HUES64 (cell line): ENCODE measurements around the gene CHN2.

ENCODE experiments used
- H3K27ac ChIP-seq: 2 replicates; pipeline ENCODE4 v1.7.0; 2013; ENCODE audit warnings: low read depth, low read length, inconsistent platforms
- H3K27me3 ChIP-seq: 2 replicates; pipeline ENCODE4 v1.6.1; 2013; ENCODE audit warnings: mild to moderate bottlenecking, low read length; ENCODE audit not compliant: insufficient read depth
- H3K36me3 ChIP-seq: 2 replicates; pipeline ENCODE4 v1.6.1; 2013; ENCODE audit warnings: mild to moderate bottlenecking, low read length; ENCODE audit not compliant: insufficient read depth
- H3K4me1 ChIP-seq: 2 replicates; pipeline ENCODE4 v1.6.1; 2013; ENCODE audit warnings: mild to moderate bottlenecking, low read length, moderate library complexity; ENCODE audit not compliant: insufficient read depth
- H3K4me3 ChIP-seq: 2 replicates; pipeline ENCODE4 v1.5.1; 2013; ENCODE audit warnings: mild to moderate bottlenecking, low read length, moderate library complexity
- H3K9ac ChIP-seq: 2 replicates; pipeline ENCODE4 v1.6.1; 2013; ENCODE audit warnings: mild to moderate bottlenecking, low read depth, low read length
- H3K9me3 ChIP-seq: 2 replicates; pipeline ENCODE4 v1.6.1; 2013; ENCODE audit warnings: low read depth, low read length; ENCODE audit not compliant: insufficient read depth
- WGBS: fragments of 150-250, 120-280 bp; methylation state at CpG from one replicate; pipeline ENCODE4 v1.1.7; 2013; ENCODE audit warnings: missing lambda C conversion rate; 5-methylcytosine and 5-hydroxymethylcytosine counted together

CHN2 gene

DNA sequence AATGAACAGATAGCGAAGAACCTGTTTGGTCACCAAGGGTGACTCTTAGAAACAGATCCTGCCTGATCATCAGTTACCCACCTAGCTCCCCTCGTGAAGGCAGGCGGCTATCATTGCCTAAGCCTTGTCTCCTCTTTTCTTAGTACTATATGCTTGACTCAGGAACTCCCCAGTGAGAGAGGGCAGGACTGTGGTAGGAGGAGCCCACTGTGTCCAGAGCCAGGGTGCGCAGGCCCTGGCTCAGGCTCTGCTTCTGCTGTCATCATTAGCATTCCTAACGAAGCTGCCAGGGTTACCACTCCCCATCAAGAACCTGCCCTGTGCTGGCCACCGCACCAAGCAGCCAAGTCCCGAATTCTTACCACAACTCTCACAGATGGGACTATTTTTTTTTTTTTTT lies 160.8 kb downstream of the CHN2 start:
- 80% methylated on average over 7 of the region's 7 CpGs for WGBS
- peaks cover 4% of the 10 kb centered on the region; the same call in 1 of the 2 replicates for H3K4me1 ChIP-seq
- H3K27me3 ChIP-seq, result no peaks in the 10 kb centered on the region
- no peaks in the 10 kb centered on the region for H3K36me3 ChIP-seq
- no peaks in the 10 kb centered on the region for H3K9me3 ChIP-seq
- H3K27ac ChIP-seq, result no peak overlapping the region
- H3K4me3 ChIP-seq, result no peak overlapping the region
- no peak overlapping the region for H3K9ac ChIP-seq

DNA sequence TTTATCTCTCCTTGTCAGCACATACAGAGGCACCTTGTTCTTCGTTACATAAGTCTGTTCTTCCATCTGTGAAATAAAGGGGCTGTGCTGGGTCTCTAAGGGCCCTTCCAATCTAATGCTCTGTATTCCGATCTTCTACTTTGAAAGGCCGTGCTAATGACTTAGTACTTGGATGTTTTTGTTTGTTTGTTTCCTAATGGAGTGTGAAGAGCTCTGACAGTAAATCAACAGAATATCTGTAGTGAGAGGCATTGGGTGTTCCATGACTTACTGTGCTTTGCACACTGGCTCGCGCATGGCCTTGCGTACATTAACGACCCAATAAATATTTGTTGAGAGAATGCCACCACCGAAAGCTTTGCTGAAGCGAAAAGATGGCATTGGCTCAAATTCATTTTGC lies 162.1 kb downstream of the CHN2 start:
- no peaks in the 10 kb centered on the region for H3K36me3 ChIP-seq
- WGBS, result 90% methylated on average over 9 of the region's 9 CpGs
- H3K4me3 ChIP-seq, result no peak overlapping the region
- H3K9ac ChIP-seq, result no peak overlapping the region
- H3K9me3 ChIP-seq, result no peaks in the 10 kb centered on the region
- no peaks in the 10 kb centered on the region for H3K27me3 ChIP-seq
- H3K4me1 ChIP-seq, result peaks cover 4% of the 10 kb centered on the region; the same call in 1 of the 2 replicates
- no peak overlapping the region for H3K27ac ChIP-seq

DNA sequence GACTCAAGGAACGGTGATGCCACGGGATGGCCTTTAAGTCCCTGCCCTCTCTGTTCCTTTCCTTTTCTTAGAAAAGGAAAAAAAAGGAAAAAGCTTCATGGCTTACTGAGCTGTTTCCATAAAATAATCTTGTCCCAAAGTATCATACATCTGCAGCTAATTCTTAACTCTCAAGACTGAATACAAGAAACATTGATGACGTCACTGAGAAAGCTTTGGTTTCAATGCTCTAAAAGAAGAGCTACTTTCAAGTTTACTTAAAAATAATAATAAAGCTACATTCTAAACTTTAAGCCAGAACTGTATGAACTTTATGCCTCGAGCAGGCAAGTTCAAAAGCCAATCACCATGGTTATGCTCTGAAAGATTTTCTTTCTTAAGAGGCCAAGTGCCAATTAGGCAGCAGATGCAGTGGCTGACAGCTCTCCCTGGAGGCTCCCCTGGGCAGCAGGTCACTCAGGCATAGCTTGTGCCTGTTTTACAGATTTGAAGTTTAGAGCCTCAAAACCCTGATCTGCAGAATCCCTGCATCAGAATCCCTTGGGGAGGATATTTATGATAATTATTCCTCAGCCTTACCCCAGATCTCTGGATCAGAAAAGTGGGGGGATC lies 165.0 kb downstream of the CHN2 start:
- Histone ChIP-seq H3K4me1 (peaks cover 11% of the 10 kb centered on the region; the same call in 1 of the 2 replicates), H3K9ac (no peak overlapping the region), H3K27me3 (no peaks in the 10 kb centered on the region), H3K4me3 (no peak overlapping the region), H3K27ac (no peak overlapping the region), H3K9me3 (no peaks in the 10 kb centered on the region), H3K36me3 (no peaks in the 10 kb centered on the region)
- over 99% methylated on average over 4 of the region's 4 CpGs for WGBS

DNA sequence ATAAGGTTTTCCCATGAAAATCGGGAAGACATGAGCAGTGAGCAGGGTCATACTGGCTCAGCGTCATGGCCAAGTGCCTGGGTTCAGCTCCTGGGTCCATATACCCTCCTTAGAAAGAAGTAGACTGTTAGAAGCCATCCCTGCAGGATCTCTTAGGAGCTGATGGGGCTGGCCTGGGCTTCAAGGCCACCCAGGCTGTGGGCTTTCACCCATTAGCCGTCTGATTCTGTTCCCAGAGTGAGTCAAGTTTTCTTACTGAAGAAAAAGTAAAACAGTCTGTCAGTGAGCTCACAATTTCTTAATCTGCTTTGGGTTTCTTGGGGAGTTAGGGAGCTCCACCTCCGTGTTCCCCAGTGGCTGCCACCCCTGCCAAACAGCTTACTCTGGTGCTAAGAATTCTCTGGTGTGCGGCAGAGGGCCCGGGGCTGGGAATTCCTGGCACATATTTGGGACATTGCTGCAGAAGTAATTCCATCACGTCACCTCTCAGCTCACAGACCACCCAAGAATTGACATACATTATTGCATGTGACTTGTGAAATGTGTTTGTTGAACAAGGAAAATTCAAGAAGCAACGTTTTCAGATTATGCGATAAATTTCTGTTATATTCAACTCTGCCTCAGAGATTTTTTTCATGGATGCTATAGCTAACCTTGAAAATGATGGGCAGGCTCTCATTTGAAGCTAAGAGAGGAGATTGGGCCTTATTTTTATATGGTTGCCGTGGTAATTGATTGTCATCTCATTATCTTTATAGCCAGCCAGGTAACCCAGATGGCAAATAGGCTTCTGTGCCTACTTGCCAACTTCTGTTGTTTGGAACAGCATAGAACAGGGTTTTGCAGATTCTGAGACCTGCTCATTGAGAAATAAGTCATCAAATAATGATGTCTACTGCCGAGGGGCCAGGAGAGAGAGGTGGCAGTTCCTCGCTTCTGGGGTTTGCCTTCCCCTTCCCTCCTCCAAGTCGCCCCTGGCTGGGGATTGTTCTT lies 166.4 kb downstream of the CHN2 start:
- Histone ChIP-seq H3K4me1 (peaks cover 14% of the 10 kb centered on the region; the same call in 1 of the 2 replicates), H3K27ac (no peak overlapping the region), H3K36me3 (no peaks in the 10 kb centered on the region), H3K9me3 (no peaks in the 10 kb centered on the region), H3K27me3 (no peaks in the 10 kb centered on the region), H3K4me3 (no peak overlapping the region), H3K9ac (no peak overlapping the region)
- 90% methylated on average over 10 of the region's 13 CpGs for WGBS

DNA sequence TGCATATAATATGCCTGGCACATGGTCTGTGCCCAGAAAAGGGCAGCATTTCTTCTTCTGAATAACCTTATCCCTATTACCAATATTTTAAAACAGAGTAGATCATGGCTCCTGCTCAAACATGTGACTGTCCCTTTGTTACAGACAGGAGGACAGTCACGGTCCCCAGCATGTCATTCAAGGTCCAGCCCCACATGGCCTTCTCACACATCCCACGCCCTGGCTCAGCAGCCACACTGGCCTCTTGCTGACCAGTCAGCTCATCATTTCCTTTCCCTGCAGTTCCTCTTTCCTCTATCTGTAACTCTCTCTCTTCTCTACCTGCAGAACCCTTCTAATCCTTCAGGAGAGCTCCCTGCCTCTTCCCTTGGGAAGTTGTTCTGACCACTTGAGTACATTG lies 167.8 kb downstream of the CHN2 start:
- Histone ChIP-seq H3K27ac (no peak overlapping the region), H3K9ac (no peak overlapping the region), H3K9me3 (no peaks in the 10 kb centered on the region), H3K27me3 (no peaks in the 10 kb centered on the region), H3K4me1 (peaks cover 10% of the 10 kb centered on the region; the same call in 1 of the 2 replicates), H3K4me3 (no peak overlapping the region), H3K36me3 (no peaks in the 10 kb centered on the region)
- WGBS, result 92% methylated on average over 2 of the region's 2 CpGs

DNA sequence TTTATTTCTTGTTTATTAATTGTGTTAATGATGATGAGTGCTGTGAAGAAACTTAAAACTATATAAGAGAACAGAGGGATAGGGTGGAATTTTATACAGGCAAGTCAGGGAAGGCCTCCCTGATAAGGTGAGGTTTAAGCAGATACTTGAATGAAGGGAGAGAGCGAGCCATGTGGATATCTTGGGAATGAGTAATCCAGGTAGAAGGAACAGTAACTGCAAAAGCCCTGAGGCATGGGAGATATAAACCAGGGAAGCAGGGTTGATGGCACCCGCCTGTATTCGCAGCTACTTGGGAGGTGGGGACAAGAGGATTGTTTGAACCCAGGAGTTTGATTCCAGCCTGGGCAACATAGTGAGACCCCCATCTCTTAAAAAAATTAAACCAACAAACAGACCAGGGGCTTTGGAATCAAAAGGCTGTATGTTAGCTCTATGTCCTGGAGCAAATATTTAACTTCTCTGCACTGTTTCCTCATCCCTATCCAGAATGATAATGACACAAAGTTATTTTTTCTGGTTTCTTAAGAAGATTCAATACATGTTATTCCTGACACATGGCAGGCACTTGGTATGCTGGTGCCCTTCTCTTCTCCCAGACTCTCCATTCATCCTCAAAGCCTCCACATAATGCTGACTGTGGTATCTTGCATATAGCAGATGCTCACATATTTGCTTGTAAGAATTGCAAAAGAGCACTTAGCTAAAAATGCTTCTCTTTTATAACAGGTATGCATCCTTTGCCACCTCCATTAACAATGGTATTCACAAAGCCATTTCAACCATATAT lies 169.3 kb downstream of the CHN2 start:
- Histone ChIP-seq H3K4me3 (no peak overlapping the region), H3K9ac (no peak overlapping the region), H3K27ac (no peak overlapping the region), H3K9me3 (no peaks in the 10 kb centered on the region), H3K4me1 (peaks cover 10% of the 10 kb centered on the region; the same call in 1 of the 2 replicates), H3K27me3 (no peaks in the 10 kb centered on the region), H3K36me3 (no peaks in the 10 kb centered on the region)
- 87% methylated on average over 3 of the region's 3 CpGs for WGBS

DNA sequence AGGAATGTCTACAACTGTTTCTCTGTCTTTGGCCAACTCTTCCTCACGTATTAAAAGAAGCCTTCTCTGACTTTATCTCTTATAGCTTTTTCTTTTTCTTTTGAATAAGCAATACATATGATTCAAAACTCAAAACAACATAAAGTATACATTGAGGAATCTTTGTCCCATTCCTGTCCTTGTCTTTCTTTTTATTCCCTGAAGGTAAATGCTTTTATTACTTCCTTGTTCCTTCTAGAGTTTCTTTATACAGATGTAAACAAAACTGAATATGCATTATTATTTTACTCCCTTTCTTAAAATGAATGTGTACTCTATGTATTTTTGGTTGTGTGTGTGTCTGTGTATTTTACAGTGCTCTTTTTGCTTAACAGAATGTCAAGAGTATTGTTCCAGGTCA lies 170.1 kb downstream of the CHN2 start:
- Histone ChIP-seq H3K4me3 (no peak overlapping the region), H3K36me3 (no peaks in the 10 kb centered on the region), H3K4me1 (peaks cover 10% of the 10 kb centered on the region; the same call in 1 of the 2 replicates), H3K9me3 (no peaks in the 10 kb centered on the region), H3K27me3 (no peaks in the 10 kb centered on the region), H3K9ac (no peak overlapping the region), H3K27ac (no peak overlapping the region)
- WGBS, result 60% methylated on average over 1 of the region's 1 CpG

DNA sequence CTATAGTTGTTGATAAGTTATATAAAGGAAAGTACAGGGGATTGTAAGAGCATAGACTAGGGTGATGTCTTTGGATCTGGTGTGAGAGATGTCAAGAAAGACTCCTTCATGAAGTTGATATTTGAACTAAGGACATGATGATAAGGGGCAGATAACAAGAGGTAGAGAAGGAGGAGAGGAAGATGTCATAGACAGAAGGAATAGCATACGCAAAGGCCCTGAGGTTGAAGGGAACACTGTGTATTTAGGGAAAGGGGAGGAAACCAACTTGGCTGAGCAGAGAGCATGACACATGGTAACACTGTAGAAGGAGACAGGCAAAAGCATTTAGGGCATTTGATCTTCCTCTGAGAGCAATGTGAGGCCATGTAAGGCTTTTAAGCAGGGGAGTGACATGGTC lies 170.8 kb downstream of the CHN2 start:
- no peaks in the 10 kb centered on the region for H3K36me3 ChIP-seq

DNA sequence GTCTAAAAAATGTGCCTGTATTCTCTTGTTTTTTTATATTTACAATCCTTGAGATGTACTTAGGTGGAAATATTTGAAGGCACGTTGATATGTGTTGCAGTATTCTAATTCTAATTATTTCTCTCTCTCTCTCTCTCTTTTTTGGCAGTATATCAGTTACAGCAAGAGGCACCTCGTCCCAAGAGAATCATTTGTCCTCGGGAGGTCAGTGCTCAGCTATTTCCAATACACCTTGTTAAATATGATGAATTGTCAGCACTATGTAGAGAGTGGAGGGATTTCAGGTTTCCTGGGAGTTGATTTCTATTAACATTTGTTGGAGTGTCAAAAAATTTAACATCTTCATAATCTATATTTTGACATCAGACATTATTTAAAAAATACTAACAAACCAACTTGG lies 173.2 kb downstream of the CHN2 start:
- H3K4me1 ChIP-seq, result peaks cover 10% of the 10 kb centered on the region; the same call in 1 of the 2 replicates
- WGBS, result 86% methylated on average over 2 of the region's 3 CpGs
- H3K4me3 ChIP-seq, result no peak overlapping the region
- no peaks in the 10 kb centered on the region for H3K36me3 ChIP-seq
- H3K27ac ChIP-seq, result no peak overlapping the region
- no peak overlapping the region for H3K9ac ChIP-seq
- no peaks in the 10 kb centered on the region for H3K27me3 ChIP-seq
- H3K9me3 ChIP-seq, result no peaks in the 10 kb centered on the region

More for the DNA sequence above, 170.8 kb downstream of the CHN2 start:
- H3K9ac ChIP-seq, result no peak overlapping the region
- H3K4me3 ChIP-seq, result no peak overlapping the region
- 97% methylated on average over 1 of the region's 1 CpG for WGBS
- H3K4me1 ChIP-seq, result peaks cover 10% of the 10 kb centered on the region; the same call in 1 of the 2 replicates
- H3K9me3 ChIP-seq, result no peaks in the 10 kb centered on the region
- no peaks in the 10 kb centered on the region for H3K27me3 ChIP-seq
- H3K27ac ChIP-seq, result no peak overlapping the region

DNA sequence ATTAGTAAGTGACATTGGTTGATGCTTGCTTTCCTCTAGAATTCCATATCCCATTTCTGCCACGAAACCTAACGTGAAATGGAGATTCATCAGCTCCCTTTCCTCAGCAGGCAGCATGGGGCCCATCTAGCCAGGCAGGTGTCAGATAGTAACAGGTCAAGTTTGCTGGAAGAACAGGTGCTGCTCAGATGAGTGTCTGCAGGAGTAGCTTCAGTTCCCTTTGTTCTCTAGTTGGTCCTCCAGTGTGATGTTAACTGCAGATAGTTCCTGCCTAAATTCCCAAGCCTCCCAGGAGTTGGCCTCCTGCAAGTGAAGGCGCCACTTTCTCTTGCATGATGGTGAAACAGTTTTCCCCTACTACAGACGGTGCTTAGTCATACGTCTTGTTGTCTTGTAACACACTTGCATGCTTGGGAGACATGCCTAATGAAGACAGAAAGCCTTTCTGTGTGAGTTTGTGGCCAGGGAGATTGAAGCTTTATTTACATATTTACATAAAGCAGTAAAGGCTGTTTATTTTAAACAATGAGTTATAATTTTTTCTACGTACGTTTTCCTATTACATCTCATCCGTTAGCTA lies 175.4 kb downstream of the CHN2 start:
- Histone ChIP-seq H3K4me3 (no peak overlapping the region), H3K36me3 (no peaks in the 10 kb centered on the region), H3K27ac (no peak overlapping the region), H3K9me3 (no peaks in the 10 kb centered on the region), H3K9ac (no peak overlapping the region), H3K27me3 (no peaks in the 10 kb centered on the region), H3K4me1 (no peaks in the 10 kb centered on the region; the same call in 1 of the 2 replicates)
- 93% methylated on average over 8 of the region's 8 CpGs for WGBS
